Caki2 (cell line): ENCODE data around the gene RAB3IL1. TPM values are rescaled to one million over a fixed set of nuclear protein-coding genes. Genes with fewer than 3 reads are reported as not detected.
"Not testable (repeated sequence)": the region's sequence is repeated elsewhere in the genome, so short reads cannot be mapped to it uniquely, and the experiment has no call there.

Experiments
- DNase-seq: peaks from one replicate; pipeline ENCODE4 v3.0.0-alpha.2; 2015; ENCODE audit warnings: low read depth
- in situ Hi-C: cut with HindIII; loops from 2 replicates; pipeline ENCODE4 v1.10.0; 2016; ENCODE audit warnings: low sequenced_read_pairs, low pct_unique_long_range_greater_than_20kb, mixed read lengths
- total RNA-seq: library from RNA; depleted of rRNA; stranded (reverse); fragments of >200 nt; shearing (Covaris generic); gene quantifications from 2 replicates; pipeline ENCODE4 v1.2.3, GENCODE V29; 2014; ENCODE audit warnings: low replicate concordance

Gene RAB3IL1
- total RNA-seq, 1 experiment from 2014 or later = 9.6 TPM

GRCh38 chr11:61954851-61955421 is 37.6 kb upstream of the RAB3IL1 start:
- no peak for DNase-seq
- in situ Hi-C loops = no loop called here

GRCh38 chr11:61954106-61954850 is 36.9 kb upstream of the RAB3IL1 start:
- no peak for DNase-seq
- in situ Hi-C loops = no loop called here

- in situ Hi-C loops, DNase-seq: not testable (repeated sequence)
Observed at GRCh38 chr11:61953632-61954031, 36.3 kb upstream of the RAB3IL1 start.

DNA sequence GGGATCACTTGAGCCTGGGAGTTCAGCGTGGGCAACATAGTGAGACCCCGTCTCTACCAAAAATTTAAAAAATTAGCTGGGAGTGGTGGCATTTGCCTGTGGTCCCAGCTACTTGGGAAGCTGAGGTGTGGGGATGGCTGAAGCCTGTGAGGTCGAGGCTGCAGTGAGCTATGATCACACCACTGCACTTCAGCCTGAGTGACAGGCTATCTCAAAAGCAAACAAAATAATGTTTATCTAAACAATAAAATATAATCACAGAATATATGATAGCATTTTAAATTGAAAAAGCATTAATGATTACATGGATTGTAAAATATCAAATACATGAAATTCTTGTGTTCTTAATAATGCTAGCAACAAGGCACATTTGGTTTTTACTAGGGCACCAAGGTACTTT is 35.5 kb upstream of the RAB3IL1 start:
- in situ Hi-C loops = no loop called here
- no peak for DNase-seq

GRCh38 chr11:61951484-61952135 is 34.2 kb upstream of the RAB3IL1 start:
- in situ Hi-C loops = no loop called here

DNA sequence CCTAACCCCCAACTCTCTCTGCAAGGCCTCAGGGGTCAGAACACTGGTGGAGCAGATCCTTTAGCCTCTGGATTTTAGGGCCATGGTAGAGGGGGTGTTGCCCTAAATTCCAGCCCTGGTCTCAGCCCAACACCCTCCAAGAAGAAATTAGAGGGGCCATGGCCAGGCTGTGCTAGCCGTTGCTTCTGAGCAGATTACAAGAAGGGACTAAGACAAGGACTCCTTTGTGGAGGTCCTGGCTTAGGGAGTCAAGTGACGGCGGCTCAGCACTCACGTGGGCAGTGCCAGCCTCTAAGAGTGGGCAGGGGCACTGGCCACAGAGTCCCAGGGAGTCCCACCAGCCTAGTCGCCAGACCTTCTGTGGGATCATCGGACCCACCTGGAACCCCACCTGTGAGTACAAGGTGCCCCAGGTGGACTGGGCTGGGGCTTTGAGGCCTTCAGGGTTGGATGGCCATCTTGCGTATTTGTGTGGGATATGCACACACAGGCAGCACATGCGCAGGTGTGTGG is 32.7 kb upstream of the RAB3IL1 start, which contains the start of gene BEST1:
TSS of gene BEST1 (plus strand) at position 317 of the 513 bp plus-strand sequence. CDS start 1,456 bp downstream, outside the sequence.
- DNase-seq = no peak
- in situ Hi-C loops = no loop called here

More at GRCh38 chr11:61951484-61952135, 34.2 kb upstream of the RAB3IL1 start:
- no peak for DNase-seq

- in situ Hi-C loops = no loop called here
- peak; percentile 75 for DNase-seq
Observed at GRCh38 chr11:61949169-61950034, 32.0 kb upstream of the RAB3IL1 start.

DNA sequence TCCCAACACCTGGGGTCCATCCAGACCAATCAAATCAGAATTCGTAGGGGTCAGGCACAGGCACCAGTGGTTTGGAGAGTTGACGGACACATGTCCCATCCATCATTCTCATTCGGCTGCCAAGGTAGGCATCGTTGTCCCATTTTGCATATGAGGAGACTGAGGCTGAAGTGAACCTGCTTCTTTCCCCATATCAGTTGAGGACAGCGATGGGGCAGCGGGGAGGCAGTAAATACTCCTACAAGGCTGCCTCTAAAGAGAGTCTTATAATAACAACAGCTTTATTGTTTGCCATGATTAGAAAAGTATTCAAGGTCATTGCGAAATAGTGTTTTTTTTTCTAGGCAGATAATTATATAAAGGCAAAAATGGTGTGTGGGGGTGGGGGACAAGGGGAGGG is 31.1 kb upstream of the RAB3IL1 start:
- in situ Hi-C loops = no loop called here
- DNase-seq = no peak

- peak; percentile 70 for DNase-seq
- in situ Hi-C loops = no loop called here
Observed at GRCh38 chr11:61947486-61948210, 30.3 kb upstream of the RAB3IL1 start.

- in situ Hi-C loops = no loop called here
Observed at GRCh38 chr11:61946894-61947293, 29.5 kb upstream of the RAB3IL1 start.

GRCh38 chr11:61945191-61945590 is 27.8 kb upstream of the RAB3IL1 start:
- in situ Hi-C loops = no loop called here
- no peak for DNase-seq

More at GRCh38 chr11:61946894-61947293, 29.5 kb upstream of the RAB3IL1 start:
- no peak for DNase-seq

GRCh38 chr11:61940466-61940865 is 23.1 kb upstream of the RAB3IL1 start:
- no peak for DNase-seq
- in situ Hi-C loops = no loop called here

DNA sequence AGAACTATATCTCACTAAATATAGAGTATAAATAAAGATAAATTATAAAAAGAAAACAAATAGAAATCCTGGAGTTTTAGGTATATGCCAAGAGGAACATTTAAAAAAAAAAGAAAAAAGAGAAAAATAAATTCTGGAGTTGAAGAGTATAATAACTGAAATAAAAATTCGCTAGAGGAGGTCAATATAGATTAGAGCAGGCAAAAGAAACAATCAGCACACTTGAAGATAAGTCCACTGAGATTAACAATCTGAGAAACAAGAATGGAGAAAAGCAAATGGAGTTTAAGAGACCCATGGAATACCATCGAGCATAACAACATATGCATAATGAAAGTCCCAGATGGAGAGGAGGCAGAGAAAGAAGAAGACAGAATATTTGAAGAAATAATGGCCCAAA is 18.5 kb upstream of the RAB3IL1 start:
- DNase-seq = no peak
- in situ Hi-C loops = no loop called here

GRCh38 chr11:61930933-61931332 is 13.6 kb upstream of the RAB3IL1 start:
- DNase-seq = no peak
- in situ Hi-C loops = no loop called here

DNA sequence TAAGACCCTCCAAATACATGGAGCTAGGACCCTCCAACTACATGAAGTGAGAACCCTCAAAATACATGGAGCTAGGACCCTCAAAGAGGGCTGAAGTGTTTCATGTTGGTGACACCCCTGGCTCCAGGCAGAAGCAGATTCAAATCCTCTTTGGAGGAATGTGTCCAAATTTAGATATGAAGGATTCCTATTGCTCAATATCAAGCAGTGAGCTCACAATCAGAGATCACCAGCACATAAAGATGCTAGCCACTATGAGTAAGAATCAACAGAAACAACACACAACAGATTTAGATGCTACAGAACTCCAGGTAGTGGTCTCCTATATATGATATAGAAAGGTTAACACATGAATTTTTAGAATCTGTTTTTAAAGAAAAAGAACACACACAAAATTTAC is 11.2 kb upstream of the RAB3IL1 start:
- in situ Hi-C loops = no loop called here
- no peak for DNase-seq

GRCh38 chr11:61927501-61927900 is 10.1 kb upstream of the RAB3IL1 start:
- in situ Hi-C loops = no loop called here
- DNase-seq = no peak

- in situ Hi-C loops = no loop called here
- no peak for DNase-seq
Observed at GRCh38 chr11:61926235-61926634, 8.9 kb upstream of the RAB3IL1 start.

GRCh38 chr11:61925736-61926135 is 8.4 kb upstream of the RAB3IL1 start:
- in situ Hi-C loops = no loop called here
- DNase-seq = no peak
